KBM-7 (cell line): Measurements from ENCODE around the gene CASK.
A peak's percentile ranks its signal among the peaks of the same experiment; 100 is the strongest.

Experiments used
- DNase-seq: peaks from one replicate; pipeline ENCODE4 v3.0.0-alpha.2; 2015
- in situ Hi-C: fragments of 300-500 bp; cut with MboI; formaldehyde crosslinking; loops from 2 replicates; pipeline ENCODE4 v1.14.3; 2020; ENCODE audit warnings: low sequenced_read_pairs, low pct_unique_long_range_greater_than_20kb, mixed read lengths

Gene CASK

DNA sequence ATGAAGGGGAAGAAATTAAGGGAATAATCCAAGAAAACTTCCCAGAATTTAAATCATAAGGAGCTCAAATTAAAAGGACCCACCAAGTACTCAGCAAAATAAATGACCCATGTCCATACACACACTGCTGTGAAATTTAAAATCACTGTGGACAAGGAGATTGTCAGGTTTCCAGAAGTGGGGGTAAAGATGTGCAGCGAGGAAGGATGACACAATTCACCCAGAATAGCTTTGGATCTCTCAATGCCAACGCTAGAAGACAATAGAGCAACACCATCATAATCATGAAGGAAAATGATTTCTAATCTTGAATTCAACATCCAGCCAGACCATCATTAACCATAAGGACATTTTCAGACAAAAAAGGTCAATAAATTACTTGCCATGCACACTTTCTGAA, 65.7 kb downstream of the CASK start:
- in situ Hi-C loops, result no loop called here
- DNase-seq, result no peak

DNA sequence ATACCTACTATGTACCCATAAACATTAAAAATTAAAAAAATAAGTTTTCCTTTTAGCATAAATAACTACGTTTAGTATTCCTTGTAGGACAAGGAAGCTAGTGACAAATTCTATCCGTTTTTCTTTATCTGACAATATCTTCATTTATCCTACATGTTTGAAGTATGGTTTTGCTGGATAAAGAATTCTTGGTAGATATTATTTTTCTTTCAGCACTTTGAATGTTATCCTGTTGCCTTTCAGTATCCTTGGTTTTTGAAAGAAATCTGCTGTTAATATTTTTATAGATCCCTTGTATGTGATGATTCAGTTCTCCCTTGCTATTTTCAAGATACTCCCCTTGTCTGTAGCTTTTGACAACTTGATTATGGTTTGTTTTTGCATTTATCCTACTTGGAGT, 76.6 kb downstream of the CASK start:
- no peak for DNase-seq
- in situ Hi-C loops, result no loop called here

DNA sequence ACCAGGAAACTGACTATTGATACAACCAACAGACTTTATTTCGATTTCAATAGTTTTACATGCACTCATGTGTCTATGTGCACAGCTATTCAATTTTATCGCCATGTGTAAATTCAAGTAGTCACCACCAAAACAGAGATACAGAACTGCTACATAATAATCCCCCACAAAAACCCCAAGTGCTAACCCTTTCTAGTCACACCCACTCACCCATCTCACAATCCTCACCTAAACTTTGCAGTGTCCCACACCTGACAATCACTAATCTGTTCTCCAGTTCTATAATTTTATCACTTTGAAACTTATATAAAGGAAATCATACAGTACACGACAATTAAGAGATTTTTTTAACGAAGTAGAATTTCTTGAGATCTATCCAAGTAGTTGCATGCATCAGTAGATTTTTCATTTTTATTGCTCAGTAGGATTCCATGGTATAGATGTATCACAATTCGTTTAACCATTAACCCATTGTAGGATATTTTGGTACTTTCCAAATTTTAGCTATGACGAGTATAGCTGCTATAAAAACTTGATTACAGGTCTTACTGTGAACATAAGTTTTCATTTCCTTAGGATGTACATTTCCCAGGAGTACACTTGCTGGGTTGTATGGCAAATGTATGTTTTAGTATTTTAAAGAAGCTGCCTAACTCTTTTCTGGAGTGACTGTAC, 85.9 kb downstream of the CASK start:
- in situ Hi-C loops, result no loop called here

DNA sequence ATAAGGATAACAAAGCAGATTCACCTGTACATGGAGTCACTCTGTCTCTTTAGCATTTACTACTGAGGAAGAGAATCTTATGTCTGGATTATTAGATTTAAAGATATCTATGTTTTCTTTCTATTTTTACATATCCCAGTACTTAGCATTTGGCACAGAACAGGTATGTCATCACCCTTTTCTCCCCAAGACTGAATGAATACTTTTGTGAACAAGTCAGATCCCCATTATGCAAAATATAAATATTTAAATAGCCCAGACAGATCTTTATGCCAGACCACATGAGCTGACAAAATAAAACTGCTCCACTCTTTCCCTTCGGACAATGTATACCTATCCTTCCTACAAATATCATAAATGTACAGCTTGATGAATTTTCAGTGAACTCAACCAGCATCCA, 94.5 kb downstream of the CASK start:
- no peak for DNase-seq
- in situ Hi-C loops, result no loop called here

More for the DNA sequence above, 85.9 kb downstream of the CASK start:
- no peak for DNase-seq

DNA sequence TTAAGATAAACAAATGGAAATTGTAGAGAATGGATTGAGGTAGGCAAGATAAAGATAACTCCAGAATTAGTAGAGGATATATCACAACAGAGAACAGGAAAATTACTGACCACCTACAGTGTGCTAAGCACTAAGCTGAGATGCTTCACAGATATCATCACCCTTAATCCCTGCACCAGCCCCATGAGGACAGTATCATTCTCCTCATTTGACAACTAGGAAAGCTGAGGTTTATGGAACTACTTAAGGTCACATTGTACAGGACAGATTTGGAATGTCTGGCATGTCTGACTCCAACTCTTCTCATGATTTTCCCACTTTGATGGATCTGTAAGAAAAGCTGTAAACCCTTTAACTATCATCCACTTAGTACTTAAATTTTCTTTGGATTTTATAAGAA, 95.5 kb downstream of the CASK start:
- in situ Hi-C loops, result no loop called here
- DNase-seq, result no peak

DNA sequence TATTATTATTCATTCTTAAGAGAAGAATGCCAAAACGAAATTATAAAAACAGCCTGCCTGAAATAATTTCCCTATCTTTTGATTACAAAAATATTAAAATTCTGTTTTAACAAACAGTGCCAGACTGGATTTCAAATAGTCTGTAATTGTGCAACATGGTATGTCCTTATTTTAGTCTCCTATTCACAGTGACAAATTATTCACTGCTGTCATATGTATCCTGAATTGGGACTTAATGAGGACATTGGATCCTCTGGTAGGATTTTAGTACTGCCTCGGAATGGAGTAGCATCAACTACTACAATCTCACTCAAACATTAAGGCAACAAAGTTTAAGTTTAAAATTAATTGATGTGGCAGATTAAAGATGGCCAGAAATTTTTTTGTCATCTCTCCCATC, 97.6 kb downstream of the CASK start:
- no peak for DNase-seq
- in situ Hi-C loops, result no loop called here

DNA sequence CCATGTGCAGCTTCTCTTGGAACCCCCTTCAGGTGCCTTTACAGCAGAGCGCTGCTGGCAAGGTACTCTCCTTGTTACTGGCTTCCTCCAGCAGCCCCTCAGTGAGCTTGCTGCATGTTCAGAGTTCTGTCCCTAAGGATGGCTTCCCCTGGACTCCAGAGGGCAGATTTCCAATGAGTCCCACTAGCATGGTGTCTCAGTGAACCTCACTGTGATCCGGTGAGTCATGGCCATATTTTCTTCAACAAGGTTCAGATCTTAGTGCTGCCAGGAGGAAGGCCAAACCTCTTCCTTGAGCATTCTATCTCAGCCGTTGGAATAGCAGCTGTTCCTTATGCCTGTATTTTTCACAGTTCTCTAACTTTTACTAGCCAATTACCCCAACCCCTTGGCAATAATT, 98.8 kb downstream of the CASK start:
- in situ Hi-C loops, result no loop called here
- no peak for DNase-seq

DNA sequence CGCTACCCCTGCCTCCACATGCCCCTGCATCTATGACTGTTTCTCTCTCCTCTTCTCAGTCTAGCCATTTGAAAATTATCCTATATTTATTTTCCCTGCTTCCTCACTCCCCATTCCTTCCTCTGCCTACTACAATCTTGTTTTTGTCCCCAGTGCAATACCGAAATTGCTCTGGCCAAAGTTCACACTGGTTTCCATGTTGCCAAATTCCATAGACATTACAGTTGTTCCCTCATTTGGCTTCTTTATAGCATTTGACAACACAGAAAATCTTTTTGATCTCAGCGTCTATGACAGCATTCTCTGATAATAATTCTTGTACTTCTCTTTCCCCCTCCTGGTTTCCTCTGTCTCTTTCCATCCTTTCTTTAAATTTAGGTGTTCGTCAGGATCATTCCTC, 100.0 kb downstream of the CASK start:
- no peak for DNase-seq
- in situ Hi-C loops, result no loop called here

DNA sequence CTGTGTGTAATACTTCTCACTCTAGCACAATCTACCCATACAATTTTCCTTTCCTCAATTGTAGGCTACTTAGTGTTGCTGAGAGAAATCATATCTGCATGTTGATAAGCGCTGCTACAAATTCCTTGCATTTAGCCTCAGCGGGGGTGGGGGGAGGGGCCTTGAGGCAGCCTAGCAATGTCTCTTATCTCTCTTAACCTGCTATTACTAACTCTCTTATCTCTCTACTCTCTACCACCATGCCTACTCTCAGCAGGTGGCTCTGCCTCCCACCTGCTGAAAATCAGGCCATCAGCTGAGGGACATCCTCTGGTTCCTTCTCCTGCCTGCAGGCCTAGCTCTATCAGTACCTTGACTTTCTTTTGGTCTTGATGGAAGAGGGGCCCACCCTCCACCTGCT, 100.5 kb downstream of the CASK start:
- in situ Hi-C loops, result no loop called here
- DNase-seq, result no peak

DNA sequence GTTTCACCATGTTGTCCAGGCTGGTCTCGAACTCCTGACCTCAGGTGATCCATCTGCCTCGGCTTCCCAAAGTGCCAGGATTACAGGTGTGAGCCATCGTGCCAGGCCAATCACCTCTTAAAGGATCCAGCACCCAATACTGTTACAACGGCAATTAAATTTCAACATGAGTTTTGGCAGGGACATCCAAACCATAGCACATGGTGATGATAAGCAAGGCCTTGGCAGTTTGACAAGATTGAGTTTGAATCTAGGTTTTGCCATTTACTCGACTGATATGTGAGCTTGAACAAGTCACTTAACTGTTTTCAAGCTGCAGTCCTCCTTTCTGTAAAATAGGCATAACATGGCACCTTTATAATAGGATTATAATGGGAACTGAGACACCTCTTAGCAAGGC, 115.3 kb downstream of the CASK start:
- in situ Hi-C loops, result no loop called here
- DNase-seq, result no peak

DNA sequence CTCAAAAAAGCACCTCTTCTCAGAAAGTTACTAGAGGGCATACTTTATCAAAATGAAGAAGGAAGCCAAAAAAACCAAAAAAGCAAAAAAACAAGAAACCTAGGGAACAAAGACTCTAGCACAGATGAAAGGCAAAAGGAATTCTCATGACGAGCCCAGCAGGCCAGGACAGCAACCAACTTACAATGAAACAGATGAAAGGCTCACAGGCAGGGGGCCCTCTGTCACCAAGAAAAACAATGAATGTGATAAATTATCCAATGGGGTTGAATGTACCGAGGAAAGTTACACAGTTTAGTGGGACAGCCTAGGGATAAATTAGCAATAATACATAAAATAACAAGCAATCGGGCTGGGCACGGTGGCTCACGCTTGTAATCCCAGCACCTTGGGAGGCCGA, 120.4 kb downstream of the CASK start:
- in situ Hi-C loops, result no loop called here
- DNase-seq, result no peak

DNA sequence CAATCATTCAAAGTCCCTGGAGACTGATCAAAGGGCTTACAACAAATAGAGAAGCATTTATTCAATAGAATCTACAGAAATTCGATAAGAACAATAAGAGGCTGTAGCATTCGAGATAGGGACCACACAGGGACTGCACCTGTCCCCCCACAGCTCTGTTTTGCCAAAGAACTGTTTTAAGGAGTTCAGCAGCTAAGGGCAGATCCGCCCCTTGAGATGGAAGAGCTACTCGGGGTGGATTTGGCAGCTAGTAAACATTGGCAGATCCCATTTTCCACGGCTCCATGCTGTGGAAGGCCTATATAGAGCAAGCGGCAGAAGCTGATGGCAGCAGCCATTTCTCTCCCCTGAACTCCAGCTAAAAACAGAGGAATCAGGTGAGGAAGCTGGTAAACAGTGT, 123.7 kb downstream of the CASK start:
- no peak for DNase-seq
- in situ Hi-C loops, result loop anchor here (25.0 kb wide), 1 partner anchor 213 kb away; no protein-coding TSS in a partner anchor

DNA sequence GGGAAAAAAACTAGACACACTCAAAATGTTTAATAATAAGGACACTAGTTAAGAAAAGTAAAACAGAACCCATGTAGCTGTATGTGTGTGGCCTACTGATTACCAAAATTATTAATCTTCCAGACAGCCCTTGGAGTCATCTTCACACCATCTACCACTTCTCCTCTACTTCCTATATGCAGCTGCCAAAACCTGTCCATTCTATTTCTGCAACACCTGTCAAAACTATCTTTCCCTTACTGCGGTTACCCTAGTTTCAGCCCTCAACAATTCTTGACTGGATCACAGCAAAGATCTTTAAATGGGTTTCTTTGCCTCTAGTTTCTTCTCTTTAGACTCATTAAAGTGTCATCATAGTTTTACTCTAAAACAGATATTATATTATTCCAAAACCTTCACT, 126.8 kb downstream of the CASK start:
- DNase-seq, result no peak

DNA sequence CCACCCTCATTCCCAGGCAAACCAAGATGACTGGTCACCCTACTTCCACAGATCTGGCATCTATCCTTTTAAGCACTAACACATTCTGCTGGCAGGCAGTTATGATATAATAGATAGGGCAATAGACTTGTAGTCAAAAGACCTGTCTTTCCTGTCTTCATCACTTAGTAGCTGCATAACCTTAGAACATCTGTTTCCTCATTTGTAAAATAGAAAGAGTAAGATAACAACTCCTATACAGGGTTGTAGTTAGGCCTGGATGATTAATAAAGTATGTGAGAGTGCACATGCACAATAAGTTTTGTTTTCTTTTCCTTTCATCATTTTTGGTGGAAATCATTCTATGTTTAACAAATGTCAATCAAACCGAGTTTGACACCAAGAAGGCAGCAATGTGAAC, 127.3 kb downstream of the CASK start:
- in situ Hi-C loops, result loop anchor here (25.0 kb wide), 1 partner anchor 216 kb away; no protein-coding TSS in a partner anchor
- no peak for DNase-seq

More for the DNA sequence above, 126.8 kb downstream of the CASK start:
- in situ Hi-C loops, result loop anchor here (25.0 kb wide), 1 partner anchor 216 kb away; no protein-coding TSS in a partner anchor

DNA sequence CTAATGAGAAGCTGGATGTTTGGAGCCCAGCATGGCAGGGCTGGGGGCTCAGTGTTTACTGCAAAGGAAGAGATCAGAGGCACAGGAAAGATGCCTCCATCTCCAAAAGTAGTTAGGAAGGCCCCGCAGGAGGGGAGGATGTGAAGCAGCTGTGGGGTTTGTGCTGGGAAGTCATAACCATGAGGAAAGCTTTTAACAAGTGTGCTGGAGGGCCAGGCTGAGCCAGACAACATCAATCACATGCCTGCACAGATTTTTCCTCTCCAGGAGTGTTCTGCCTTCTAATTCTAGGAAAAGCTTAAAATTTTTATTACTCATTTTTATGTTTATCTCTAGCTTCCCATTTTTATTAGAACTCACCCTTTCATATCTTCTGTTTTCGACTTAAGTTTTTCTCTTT, 134.0 kb downstream of the CASK start:
- no peak for DNase-seq
- in situ Hi-C loops, result loop anchor here (25.0 kb wide), 1 partner anchor 223 kb away; no protein-coding TSS in a partner anchor

DNA sequence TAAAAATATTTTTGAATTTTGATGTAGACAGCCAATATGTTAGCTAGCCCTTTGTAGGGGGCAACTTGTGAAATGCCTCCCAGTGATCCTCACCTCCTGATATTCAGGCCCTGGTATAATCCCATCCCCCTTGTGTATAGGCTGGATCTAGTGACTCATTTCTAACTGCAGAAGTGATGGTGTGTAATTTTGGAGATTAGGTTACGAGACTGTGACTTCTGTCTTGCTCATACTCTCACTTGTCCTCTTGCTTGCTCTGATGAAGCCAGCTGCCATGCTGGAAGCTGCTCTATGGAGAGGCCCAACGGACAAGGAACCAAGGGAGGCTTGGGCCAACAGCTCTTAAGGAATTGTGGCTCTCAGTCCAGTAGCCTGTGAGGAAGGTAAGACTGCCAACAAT, 137.7 kb downstream of the CASK start:
- no peak for DNase-seq
- in situ Hi-C loops, result loop anchor here (25.0 kb wide), 1 partner anchor 227 kb away; no protein-coding TSS in a partner anchor

DNA sequence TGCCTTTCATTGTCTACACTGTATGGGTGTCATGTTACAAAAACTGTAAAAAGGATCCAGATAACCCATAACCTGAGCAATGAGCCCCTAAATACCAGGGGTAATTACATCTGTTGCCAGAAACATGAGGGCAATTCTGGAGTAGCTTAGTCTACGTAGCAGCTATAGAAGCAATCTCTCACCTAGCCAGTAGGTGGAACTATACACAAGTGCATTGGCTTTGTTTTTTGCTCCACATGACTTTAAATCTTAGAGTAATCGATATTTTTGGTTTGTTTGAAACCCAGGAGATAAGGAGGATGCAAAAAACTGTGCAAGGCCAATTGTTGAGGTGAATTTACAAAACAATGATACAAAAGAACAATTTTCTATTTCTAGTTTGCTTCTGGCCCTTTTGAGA, 141.9 kb downstream of the CASK start:
- in situ Hi-C loops, result loop anchor here (25.0 kb wide), 1 partner anchor 231 kb away; no protein-coding TSS in a partner anchor
- peak; percentile 62 for DNase-seq

DNA sequence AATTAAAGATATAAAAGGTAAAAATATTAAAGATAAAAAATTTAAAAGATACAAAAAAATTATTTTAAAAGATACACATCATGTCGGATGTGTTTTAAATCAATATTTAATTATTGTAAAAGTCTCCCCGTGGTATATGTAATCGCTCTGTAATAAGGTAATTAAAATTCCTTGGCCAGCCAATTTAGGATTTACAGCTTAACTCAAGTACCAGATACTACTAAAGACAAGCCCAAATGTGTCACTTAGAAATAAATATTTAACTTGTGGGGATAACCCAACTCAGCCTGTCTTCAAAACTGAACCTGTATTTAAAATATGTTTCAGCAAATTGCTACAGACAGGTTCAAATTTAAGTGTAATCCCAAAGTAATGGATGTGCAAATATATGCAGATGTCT, 143.4 kb downstream of the CASK start:
- DNase-seq, result no peak
- in situ Hi-C loops, result loop anchor here (25.0 kb wide), 1 partner anchor 232 kb away; no protein-coding TSS in a partner anchor

DNA sequence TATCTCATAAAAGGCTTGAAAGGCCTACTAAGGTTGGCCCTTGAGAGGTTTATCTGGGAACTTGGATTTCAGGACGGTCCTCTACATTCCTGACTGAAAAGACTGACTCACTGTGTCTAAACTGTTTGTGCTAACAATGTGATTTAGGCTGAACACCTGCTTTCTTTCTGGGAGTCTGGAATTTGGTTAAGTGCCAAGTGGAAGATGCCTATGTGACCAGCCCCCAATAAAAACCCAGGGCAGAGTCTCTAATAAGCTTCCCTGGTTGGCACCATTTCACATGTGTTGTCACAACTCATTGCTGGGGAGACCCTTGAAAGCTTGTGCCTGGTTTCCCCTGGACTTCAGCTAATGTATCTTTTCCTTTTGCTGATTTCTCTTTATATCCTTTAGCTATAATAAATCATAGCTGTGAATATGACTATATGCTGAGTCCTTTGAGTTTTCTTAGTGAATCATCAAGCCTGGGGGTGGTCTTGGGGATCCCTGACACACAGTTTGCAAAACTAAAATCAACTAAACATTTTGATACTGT, 144.3 kb downstream of the CASK start:
- no peak for DNase-seq
- in situ Hi-C loops, result loop anchor here (25.0 kb wide), 1 partner anchor 233 kb away; no protein-coding TSS in a partner anchor

DNA sequence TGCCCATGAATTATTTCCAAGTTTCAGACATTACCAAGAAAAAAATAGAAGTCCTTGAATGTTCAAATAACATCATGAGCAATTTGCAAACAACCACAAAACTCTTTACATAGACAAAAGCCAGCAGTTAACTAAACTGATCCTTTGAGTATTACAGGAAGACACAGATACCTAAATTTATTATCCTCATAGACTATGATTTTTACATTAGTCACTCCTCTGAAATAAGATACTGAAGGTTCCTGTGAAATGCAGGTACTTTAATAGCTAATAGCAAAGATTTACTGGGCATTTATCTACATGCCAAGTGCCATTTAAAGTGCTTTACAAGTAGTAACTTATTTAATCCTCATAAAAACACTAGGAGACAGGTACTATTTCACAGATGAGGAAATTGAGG, 161.7 kb downstream of the CASK start:
- in situ Hi-C loops, result no loop called here
- DNase-seq, result no peak

DNA sequence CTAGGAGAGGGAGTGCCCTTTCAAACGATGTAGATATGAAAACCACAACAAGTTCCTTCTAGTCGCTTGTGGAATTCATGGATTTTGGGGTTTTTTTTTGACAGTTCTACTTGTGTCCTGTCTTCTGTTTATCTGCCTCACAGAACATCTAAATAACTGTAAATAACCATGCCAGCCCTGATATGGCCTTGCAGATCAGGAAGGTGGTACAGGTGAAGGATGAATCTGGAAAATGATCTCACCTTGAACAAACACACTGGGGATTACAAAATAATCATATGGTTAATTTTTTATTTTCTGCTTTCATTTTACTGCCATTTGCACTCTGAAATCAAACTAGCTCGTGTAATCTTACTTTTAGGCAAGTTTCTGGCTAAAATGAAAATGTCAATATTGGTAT, 162.2 kb downstream of the CASK start:
- in situ Hi-C loops, result no loop called here
- no peak for DNase-seq
